Panc1 (cell line): ENCODE results near the gene CHCHD3. TPM values are rescaled to one million over a fixed set of nuclear protein-coding genes. Genes with fewer than 3 reads are reported as not detected.

Source experiments
- ATAC-seq: fragments of 200-7000 bp; cut with Tn5 transposase; 2 replicates; pipeline ENCODE4 v1.9.1; 2020; ENCODE audit warnings: mild to moderate bottlenecking, moderate library complexity
- BruUV-seq: library from RNA; stranded (reverse); fragments of 400-500 nt; replicated peaks from 2 replicates; lab custom pipeline; 2021; lab: Mats Ljungman, UMichigan
- CTCF ChIA-PET: fragments of 300-600 bp; sonication (Branson Sonifier 250); formaldehyde crosslinking; loops from one replicate; lab custom pipeline; 2022; ENCODE audit warnings: antibody characterized with exemption; lab: Charles Lee
- POLR2A ChIA-PET: fragments of 300-600 bp; sonication (Branson Sonifier 250); formaldehyde crosslinking; loops from one replicate; lab custom pipeline; 2022; ENCODE audit warnings: antibody characterized with exemption; lab: Charles Lee
- DNase-seq: peaks from one replicate; pipeline ENCODE4 v3.0.0-alpha.2; 2010; ENCODE audit warnings: low read depth, low spot score
- H3K27ac ChIP-seq: 2 replicates; pipeline ENCODE4 v1.5.1; 2011; ENCODE audit warnings: mild to moderate bottlenecking, low read length, inconsistent platforms
- H3K27me3 ChIP-seq: fragments of 200-500 bp; sonication (Bioruptor generic); 2 replicates; pipeline ENCODE4 v1.6.0; 2014; ENCODE audit warnings: low read length, inconsistent platforms; ENCODE audit not compliant: control insufficient read depth, insufficient read depth
- H3K36me3 ChIP-seq: fragments of 200-500 bp; sonication (Bioruptor generic); 2 replicates; pipeline ENCODE4 v1.5.1; 2014; ENCODE audit warnings: inconsistent platforms, mild to moderate bottlenecking, low read length, moderate library complexity; ENCODE audit not compliant: control insufficient read depth, insufficient read depth
- H3K4me1 ChIP-seq: 2 replicates; pipeline ENCODE4 v1.5.1; 2011; ENCODE audit warnings: inconsistent platforms, mild to moderate bottlenecking, low read length, moderate library complexity; ENCODE audit not compliant: control insufficient read depth, insufficient read depth
- H3K4me3 ChIP-seq, 2 experiments: 2 replicates each; pipeline ENCODE4 v1.5.1; 2011 to 2012; ENCODE audit warnings: low read depth in 2 of 2, low read length in 2 of 2, mild to moderate bottlenecking in 2 of 2, inconsistent platforms in 1 of 2, moderate library complexity in 1 of 2
- H3K9me3 ChIP-seq: fragments of 200-500 bp; sonication (Bioruptor generic); 2 replicates; pipeline ENCODE4 v1.5.1; 2014; ENCODE audit warnings: low read depth, mild to moderate bottlenecking, inconsistent platforms, low read length, moderate library complexity; ENCODE audit not compliant: control insufficient read depth, insufficient read depth
- CTCF ChIP-seq: fragments of 450-650 bp; IDR thresholded peaks from 2 replicates; pipeline ENCODE4 v1.5.1; 2017; ENCODE audit warnings: mild to moderate bottlenecking
- POLR2AphosphoS5 ChIP-seq: IDR thresholded peaks from 2 replicates; pipeline ENCODE4 v1.6.1; 2012; ENCODE audit warnings: mild to moderate bottlenecking, low read depth, low read length, moderate library complexity
- REST ChIP-seq, 2 experiments: IDR thresholded peaks; 2 replicates each; pipeline ENCODE4 v1.6.1; 2011 to 2012; ENCODE audit warnings: low read depth in 2 of 2, control low read depth in 1 of 2, low read length in 1 of 2, mild to moderate bottlenecking in 1 of 2, moderate library complexity in 1 of 2; ENCODE audit not compliant: insufficient read depth in 1 of 2
- SIN3A ChIP-seq: IDR thresholded peaks from 2 replicates; pipeline ENCODE4 v1.6.1; 2012; ENCODE audit warnings: low read depth, mild to moderate bottlenecking, low read length, moderate library complexity, borderline replicate concordance; ENCODE audit not compliant: insufficient read depth
- TCF7L2 ChIP-seq: IDR thresholded peaks from 2 replicates; pipeline ENCODE4 v1.6.1; 2011; ENCODE audit warnings: mild to moderate bottlenecking, low read depth, low read length, inconsistent platforms
- in situ Hi-C: cut with HindIII; loops from 2 replicates; pipeline ENCODE4 v1.10.0; 2016; ENCODE audit warnings: low sequenced_read_pairs, low pct_unique_long_range_greater_than_20kb
- intact Hi-C: fragments of 100-400 bp; cut with micrococcal nuclease; formaldehyde crosslinking; loops from one replicate; pipeline ENCODE4 v1.10.0; 2022; ENCODE audit not compliant: unreplicated experiment
- total RNA-seq: library from RNA; stranded (reverse); gene quantifications from one replicate; pipeline ENCODE4 v1.2.1, GENCODE V29; 2021; ENCODE audit not compliant: unreplicated experiment

Gene CHCHD3
- total RNA-seq, 1 experiment from 2014 or later = 109 TPM

GRCh38 chr7:133118261-133118660 lies 36.4 kb upstream of the CHCHD3 start:
- no TSS peak for BruUV-seq
- POLR2A ChIA-PET = interaction anchor here (0.7 kb wide), 1 partner anchor 19 kb away, joined by 6 read pairs; no protein-coding TSS in a partner anchor

GRCh38 chr7:133117452-133117851 lies 35.6 kb upstream of the CHCHD3 start:
- CTCF ChIA-PET = no interaction called here
- Histone ChIP-seq H3K27ac (no peak overlapping the region), H3K4me1 (no peaks in the 10 kb centered on the region), H3K9me3 (no peaks in the 10 kb centered on the region), H3K4me3 (no peak overlapping the region), H3K36me3 (no peaks in the 10 kb centered on the region), H3K27me3 (peaks cover 20% of the 10 kb centered on the region)
- intact Hi-C loops (no loop called here), in situ Hi-C loops (no loop called here)
- POLR2A ChIA-PET = no interaction called here
- TF ChIP-seq CTCF (no peak), POLR2AphosphoS5 (no peak), SIN3A (no peak), TCF7L2 (no peak), REST (IDR thresholded peaks at IDR 0.05; ENCODE audit: insufficient read depth in 1 of 2, low read depth in 2 of 2, low read length in 1 of 2) (no peak)
- ATAC-seq = no peak
- BruUV-seq = no TSS peak
- DNase-seq = no peak

More at GRCh38 chr7:133118261-133118660, 36.4 kb upstream of the CHCHD3 start:
- Histone ChIP-seq H3K4me1 (no peaks in the 10 kb centered on the region), H3K27me3 (peaks cover 17% of the 10 kb centered on the region), H3K27ac (no peak overlapping the region), H3K36me3 (no peaks in the 10 kb centered on the region), H3K4me3 (no peak overlapping the region), H3K9me3 (no peaks in the 10 kb centered on the region)
- DNase-seq = no peak
- TF ChIP-seq SIN3A (no peak), REST (IDR thresholded peaks at IDR 0.05; ENCODE audit: insufficient read depth in 1 of 2, low read depth in 2 of 2, low read length in 1 of 2) (no peak)
- in situ Hi-C loops (no loop called here), intact Hi-C loops (no loop called here)
- ATAC-seq = no peak
- CTCF ChIA-PET = no interaction called here
